SK-N-MC (cell line): ENCODE data around the gene CCL13.

Source experiments
- DNase-seq: peaks from one replicate; pipeline ENCODE4 v3.0.0-alpha.2; 2011; ENCODE audit warnings: low read depth, low spot score
- H3K27ac ChIP-seq: fragments of 200-600 bp; sonication (generic); 2 replicates; pipeline ENCODE4 v1.5.1; 2016; ENCODE audit warnings: mixed run types
- H3K36me3 ChIP-seq: fragments of 200-600 bp; sonication (generic); 2 replicates; pipeline ENCODE4 v1.6.1; 2017; ENCODE audit warnings: antibody characterized with exemption, low read length, mixed read lengths; ENCODE audit not compliant: insufficient read depth
- H3K4me3 ChIP-seq: fragments of 200-600 bp; sonication (generic); 2 replicates; pipeline ENCODE4 v1.5.1; 2016
- H3K9ac ChIP-seq: fragments of 200-600 bp; sonication (generic); 2 replicates; pipeline ENCODE4 v1.8.0; 2017; ENCODE audit warnings: mixed run types, mixed read lengths; ENCODE audit not compliant: insufficient read length
- H3K9me3 ChIP-seq: fragments of 200-600 bp; sonication (generic); 2 replicates; pipeline ENCODE4 v1.6.1; 2017; ENCODE audit warnings: low read depth, mild to moderate bottlenecking, antibody characterized with exemption, low read length, moderate library complexity, mixed read lengths
- EZH2 ChIP-seq: fragments of 200-600 bp; sonication (generic); IDR thresholded peaks from one replicate; pipeline ENCODE4 v1.6.1; 2017; ENCODE audit warnings: antibody characterized with exemption
- FOXP2 ChIP-seq: optimal IDR thresholded peaks from 2 replicates; pipeline ENCODE3; 2011; ENCODE audit warnings: mild to moderate bottlenecking, moderate library complexity; ENCODE audit not compliant: insufficient read depth; ENCODE audit errors: extremely low read length, control extremely low read depth
- POLR2AphosphoS5 ChIP-seq: IDR thresholded peaks from 2 replicates; pipeline ENCODE4 v1.6.1; 2012; ENCODE audit warnings: mild to moderate bottlenecking, low read depth, low read length, borderline replicate concordance

CCL13 gene

DNA sequence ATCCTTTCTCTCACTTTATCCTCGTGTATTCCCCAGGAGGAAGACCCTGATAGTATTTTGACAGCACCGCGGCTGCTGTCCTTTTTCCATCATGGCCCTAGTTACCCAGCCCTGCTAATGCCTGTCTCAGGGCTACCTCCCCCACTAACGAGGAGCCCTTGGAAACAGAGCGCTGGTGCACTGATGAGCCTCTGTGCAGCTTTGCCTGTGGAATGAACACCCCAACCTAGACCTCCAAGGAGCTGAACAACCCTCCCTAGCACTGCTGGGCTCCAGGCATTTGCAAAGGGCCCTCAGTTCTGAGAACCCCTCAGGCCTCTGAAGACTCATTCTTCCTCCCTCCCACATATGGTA, 30.0 kb downstream of the CCL13 start:
- Histone ChIP-seq H3K9ac (no peak overlapping the region), H3K4me3 (no peak overlapping the region), H3K27ac (no peak overlapping the region), H3K9me3 (no peaks in the 10 kb centered on the region), H3K36me3 (no peaks in the 10 kb centered on the region)
- TF ChIP-seq POLR2AphosphoS5 (no peak), EZH2 (no peak), FOXP2 (no peak)
- no peak for DNase-seq

GRCh38 chr17:34386697-34387550, 30.6 kb downstream of the CCL13 start:
- Histone ChIP-seq H3K4me3 (no peak overlapping the region), H3K36me3 (no peaks in the 10 kb centered on the region), H3K9ac (no peak overlapping the region), H3K27ac (no peak overlapping the region), H3K9me3 (no peaks in the 10 kb centered on the region)
- TF ChIP-seq POLR2AphosphoS5 = no peak
- no peak for TF ChIP-seq EZH2
- no peak for TF ChIP-seq FOXP2
- DNase-seq = no peak

DNA sequence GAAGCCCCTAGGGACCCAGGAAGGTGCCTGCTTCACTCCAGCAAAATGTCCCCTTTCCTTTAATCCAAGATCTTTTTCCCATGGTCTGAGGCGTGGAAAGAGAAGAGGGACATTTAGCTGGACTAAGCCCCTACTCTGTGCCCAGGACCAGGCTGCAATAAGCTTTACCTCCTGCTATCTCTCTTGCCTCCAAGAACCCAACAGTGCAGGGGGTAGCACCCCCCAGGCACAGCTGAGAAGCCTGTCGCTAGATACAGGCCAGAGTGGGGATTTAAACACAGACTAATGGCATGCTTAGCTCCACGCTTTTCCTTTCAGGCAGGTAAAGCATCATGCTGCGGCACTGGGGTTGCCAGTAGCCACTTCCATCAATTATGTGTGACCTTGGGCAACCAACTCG, 31.3 kb downstream of the CCL13 start:
- Histone ChIP-seq H3K36me3 (no peaks in the 10 kb centered on the region), H3K9ac (no peak overlapping the region), H3K9me3 (no peaks in the 10 kb centered on the region), H3K4me3 (no peak overlapping the region), H3K27ac (no peak overlapping the region)
- TF ChIP-seq POLR2AphosphoS5 (no peak), EZH2 (no peak), FOXP2 (no peak)
- DNase-seq = no peak

DNA sequence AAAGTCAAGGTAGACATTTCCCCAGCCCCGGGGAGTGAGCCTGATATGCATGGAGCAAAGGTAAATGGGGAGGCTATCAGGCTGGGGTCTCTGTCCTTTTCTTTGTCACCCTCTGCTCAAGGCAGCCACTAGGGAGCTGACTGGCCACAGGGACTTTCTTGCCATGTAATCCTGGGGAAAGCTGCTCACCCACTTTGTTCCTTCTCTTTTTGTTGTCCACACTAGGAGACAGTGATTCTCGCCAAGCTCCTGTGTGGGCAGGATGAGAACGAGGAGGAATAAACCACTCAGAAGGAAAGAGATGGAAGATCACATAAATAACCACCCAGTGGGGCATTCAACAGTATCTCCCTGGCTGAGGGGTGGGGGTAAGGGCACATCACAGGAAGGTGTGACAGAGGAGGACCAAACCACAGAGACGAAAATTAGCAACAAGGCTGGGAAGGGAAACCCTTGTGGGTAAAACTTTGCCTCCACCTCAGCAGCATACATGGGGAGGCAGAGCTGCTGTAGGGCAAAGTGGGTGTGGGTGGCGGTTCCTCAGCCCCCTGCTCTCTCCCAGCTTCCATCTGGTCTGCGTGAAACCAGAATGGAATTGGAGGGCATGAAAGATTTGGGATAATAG, 33.0 kb downstream of the CCL13 start:
- H3K4me3 ChIP-seq = no peak overlapping the region
- TF ChIP-seq POLR2AphosphoS5 (no peak), FOXP2 (no peak), EZH2 (no peak)
- no peaks in the 10 kb centered on the region for H3K36me3 ChIP-seq
- no peaks in the 10 kb centered on the region for H3K9me3 ChIP-seq
- no peak overlapping the region for H3K27ac ChIP-seq
- DNase-seq = no peak
- no peak overlapping the region for H3K9ac ChIP-seq

DNA sequence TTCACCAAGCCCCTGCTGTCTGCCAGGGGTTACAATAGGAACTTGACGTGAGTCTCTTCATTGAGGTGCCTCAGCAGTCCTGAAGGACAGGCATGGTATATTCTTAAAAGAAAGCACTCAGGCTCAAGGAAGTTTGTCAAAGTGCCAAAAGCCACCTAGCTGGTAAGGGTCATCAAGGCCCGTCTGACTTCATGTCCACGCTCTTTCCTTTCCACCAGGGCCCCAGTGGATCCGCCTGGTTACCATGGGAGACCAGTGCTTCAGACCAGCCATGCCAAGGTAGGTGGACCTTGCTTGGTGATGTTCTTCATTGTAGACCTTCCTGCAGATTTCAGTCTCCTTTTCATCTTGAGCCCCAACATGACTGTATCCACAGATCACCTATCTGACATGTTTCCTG, 34.4 kb downstream of the CCL13 start:
- H3K27ac ChIP-seq = no peak overlapping the region
- H3K4me3 ChIP-seq = no peak overlapping the region
- H3K9me3 ChIP-seq = no peaks in the 10 kb centered on the region
- DNase-seq = no peak
- no peak overlapping the region for H3K9ac ChIP-seq
- H3K36me3 ChIP-seq = no peaks in the 10 kb centered on the region
- TF ChIP-seq POLR2AphosphoS5 (no peak), FOXP2 (no peak), EZH2 (no peak)

- DNase-seq = no peak
- H3K36me3 ChIP-seq = no peaks in the 10 kb centered on the region
- H3K9me3 ChIP-seq = no peaks in the 10 kb centered on the region
- no peak for TF ChIP-seq POLR2AphosphoS5
- no peak for TF ChIP-seq FOXP2
- no peak for TF ChIP-seq EZH2
- no peak overlapping the region for H3K4me3 ChIP-seq
- H3K27ac ChIP-seq = no peak overlapping the region
- no peak overlapping the region for H3K9ac ChIP-seq
Measured at GRCh38 chr17:34391241-34391640, 35.0 kb downstream of the CCL13 start.

- no peak for TF ChIP-seq POLR2AphosphoS5
- no peak for TF ChIP-seq EZH2
- no peak for TF ChIP-seq FOXP2
- Histone ChIP-seq H3K36me3 (no peaks in the 10 kb centered on the region), H3K27ac (no peak overlapping the region), H3K9ac (no peak overlapping the region), H3K4me3 (no peak overlapping the region), H3K9me3 (no peaks in the 10 kb centered on the region)
- DNase-seq = no peak
Measured at GRCh38 chr17:34393401-34393800, 37.1 kb downstream of the CCL13 start.

- Histone ChIP-seq H3K27ac (no peak overlapping the region), H3K9me3 (no peaks in the 10 kb centered on the region), H3K9ac (no peak overlapping the region), H3K4me3 (no peak overlapping the region), H3K36me3 (no peaks in the 10 kb centered on the region)
- DNase-seq = no peak
- no peak for TF ChIP-seq POLR2AphosphoS5
Measured at GRCh38 chr17:34397265-34397664, 41.0 kb downstream of the CCL13 start.

- Histone ChIP-seq H3K4me3 (no peak overlapping the region), H3K9me3 (no peaks in the 10 kb centered on the region), H3K9ac (no peak overlapping the region), H3K27ac (no peak overlapping the region), H3K36me3 (no peaks in the 10 kb centered on the region)
- DNase-seq = no peak
- TF ChIP-seq FOXP2 (no peak), EZH2 (no peak), POLR2AphosphoS5 (no peak)
Measured at GRCh38 chr17:34398990-34399389, 42.7 kb downstream of the CCL13 start.
